ENCODE results near the gene CYP3A7.
"Not testable (repeated sequence)": the region's sequence is repeated elsewhere in the genome, so short reads cannot be mapped to it uniquely, and the experiment has no call there.

Gene CYP3A7

GRCh38 chr7:99674995-99675742 is 59.8 kb downstream of the CYP3A7 start:
- DNase-seq = no peak

GRCh38 chr7:99672573-99672972 is 62.4 kb downstream of the CYP3A7 start:
- no peak for DNase-seq

- no peak for DNase-seq
These were observed 65.2 kb downstream of the CYP3A7 start for GRCh38 chr7:99669782-99670181.

- no peak for DNase-seq
These were observed 66.5 kb downstream of the CYP3A7 start for GRCh38 chr7:99668541-99668940.

GRCh38 chr7:99667179-99667578 is 67.8 kb downstream of the CYP3A7 start:
- DNase-seq = no peak

GRCh38 chr7:99666013-99666395 is 69.0 kb downstream of the CYP3A7 start:
- DNase-seq = no peak

GRCh38 chr7:99665312-99666012 is 69.5 kb downstream of the CYP3A7 start:
- DNase-seq = no peak

GRCh38 chr7:99657879-99658278 is 77.1 kb downstream of the CYP3A7 start:
- not testable (repeated sequence) for DNase-seq

Measured in amygdala (tissue), 56 donors.